Measurements from ENCODE around the gene SHANK3.
"Not testable (repeated sequence)": the region's sequence is repeated elsewhere in the genome, so short reads cannot be mapped to it uniquely, and the experiment has no call there.

GRCh38 chr22:50643821-50644101 lies 28.9 kb upstream of the SHANK3 start:
- not testable (repeated sequence) for TF ChIP-seq CTCF (IDR thresholded peaks at IDR 0.05; ENCODE audit: insufficient read depth, low read length, poor library complexity, severe bottlenecking); EZH2phosphoT487 (conservative IDR thresholded peaks at IDR 0.05; ENCODE audit: low read length)

Data from SU-DHL-6 (cell line).